H1 (cell line): Measurements from ENCODE around the gene WDR75. TPM values are rescaled to one million over a fixed set of nuclear protein-coding genes. Genes with fewer than 3 reads are reported as not detected.
"Not testable (repeated sequence)": the region's sequence is repeated elsewhere in the genome, so short reads cannot be mapped to it uniquely, and the experiment has no call there.

Source experiments
- CTCF ChIA-PET: fragments of 300-600 bp; sonication (Branson Sonifier 250); formaldehyde crosslinking; loops from one replicate; lab custom pipeline; 2021; ENCODE audit not compliant: partially characterized antibody; lab: Charles Lee
- POLR2A ChIA-PET: fragments of 300-600 bp; sonication (Branson Sonifier 250); formaldehyde crosslinking; loops from one replicate; lab custom pipeline; 2021; ENCODE audit warnings: inconsistent platforms; ENCODE audit not compliant: partially characterized antibody; lab: Charles Lee
- DNase-seq, 2 experiments: peaks; one replicate each; pipeline versions ENCODE4 v3.0.0 to v3.0.0-alpha.2; 2010 to 2022; ENCODE audit warnings: low spot score in 2 of 2, low read depth in 1 of 2, mixed read lengths in 1 of 2
- FAIRE-seq: peaks from 2 replicates; lab custom pipeline; 2011; peaks lifted over from hg19 to GRCh38; lab: Jason Lieb, UNC
- H2AFZ ChIP-seq: 2 replicates; pipeline ENCODE4 v1.8.1; 2012; ENCODE audit warnings: low read length, inconsistent platforms
- H2AK5ac ChIP-seq: 2 replicates; pipeline ENCODE4 v1.6.1; 2013; ENCODE audit warnings: low read depth, low read length
- H2BK120ac ChIP-seq: replicated peaks from 2 replicates; pipeline ENCODE3; 2013; ENCODE audit warnings: low read depth, low read length, inconsistent platforms
- H2BK12ac ChIP-seq: 2 replicates; pipeline ENCODE4 v1.6.1; 2013; ENCODE audit warnings: low read depth, low read length
- H2BK15ac ChIP-seq: 2 replicates; pipeline ENCODE4 v1.6.1; 2013; ENCODE audit warnings: low read length
- H2BK20ac ChIP-seq: 2 replicates; pipeline ENCODE4 v1.6.1; 2013; ENCODE audit warnings: low read length
- H2BK5ac ChIP-seq: 2 replicates; pipeline ENCODE4 v1.6.1; 2013; ENCODE audit warnings: low read depth, low read length
- H3K14ac ChIP-seq: 2 replicates; pipeline ENCODE4 v1.6.1; 2013; ENCODE audit warnings: inconsistent platforms; ENCODE audit not compliant: insufficient read length
- H3K18ac ChIP-seq: 2 replicates; pipeline ENCODE4 v1.6.1; 2013; ENCODE audit warnings: low read length; ENCODE audit errors: extremely low read depth
- H3K23ac ChIP-seq: 2 replicates; pipeline ENCODE4 v1.6.1; 2013; ENCODE audit warnings: inconsistent platforms; ENCODE audit not compliant: insufficient read length
- H3K23me2 ChIP-seq: 2 replicates; pipeline ENCODE4 v1.6.1; 2013; ENCODE audit warnings: low read depth, low read length
- H3K27ac ChIP-seq: 2 replicates; pipeline ENCODE4 v1.6.1; 2011; ENCODE audit warnings: low read depth, low read length, inconsistent platforms
- H3K27me3 ChIP-seq, 4 experiments: replicated peaks in 1 of 4; 1 replicate in 1 of 4; 2 replicates in 3 of 4; pipeline versions ENCODE4 v1.6.1 to v1.8.1; 2011 to 2013; ENCODE audit warnings: low read length in 3 of 4, mild to moderate bottlenecking in 3 of 4, inconsistent platforms in 2 of 4, mixed read lengths in 2 of 4, moderate library complexity in 1 of 4; ENCODE audit not compliant: control insufficient read depth in 3 of 4, insufficient read depth in 3 of 4; ENCODE audit errors: extremely low read depth in 1 of 4
- H3K36me3 ChIP-seq, 4 experiments: 2 replicates each; pipeline versions ENCODE4 v1.6.1 to v1.8.1; 2011 to 2013; ENCODE audit warnings: mild to moderate bottlenecking in 4 of 4, low read length in 3 of 4, moderate library complexity in 2 of 4, control low read depth in 1 of 4, inconsistent platforms in 1 of 4; ENCODE audit not compliant: insufficient read depth in 4 of 4, control insufficient read depth in 2 of 4
- H3K4ac ChIP-seq: replicated peaks from 2 replicates; pipeline ENCODE3; 2013; ENCODE audit warnings: low read length, low read depth, mixed read lengths, inconsistent platforms; ENCODE audit not compliant: insufficient read length
- H3K4me1 ChIP-seq, 4 experiments: replicated peaks in 1 of 4; 1 replicate in 1 of 4; 2 replicates in 3 of 4; pipeline versions ENCODE4 v1.6.1 to v1.8.1; 2011 to 2013; ENCODE audit warnings: low read length in 3 of 4, inconsistent platforms in 2 of 4, mixed read lengths in 1 of 4; ENCODE audit not compliant: insufficient read depth in 4 of 4, control insufficient read depth in 3 of 4
- H3K4me2 ChIP-seq, 2 experiments: 2 replicates each; pipeline versions ENCODE4 v1.6.1 to v1.8.1; 2011 to 2013; ENCODE audit warnings: low read depth in 2 of 2, low read length in 2 of 2, control low read depth in 1 of 2, inconsistent platforms in 1 of 2, mild to moderate bottlenecking in 1 of 2; ENCODE audit not compliant: insufficient read depth in 1 of 2
- H3K4me3 ChIP-seq, 4 experiments: fragments of 200-600, 300-600 bp in 1 of 4; sonication (generic), shearing (Covaris generic), sonication (Bioruptor Twin) in 1 of 4; 2 replicates each; pipeline versions ENCODE4 v1.5.1 to v1.8.1; 2011 to 2016; ENCODE audit warnings: low read length in 4 of 4, low read depth in 3 of 4, control low read depth in 2 of 4, inconsistent platforms in 2 of 4, mild to moderate bottlenecking in 2 of 4, mixed read lengths in 1 of 4, moderate library complexity in 1 of 4; ENCODE audit not compliant: insufficient read depth in 2 of 4; ENCODE audit errors: extremely low read depth in 1 of 4
- H3K56ac ChIP-seq: replicated peaks from 2 replicates; pipeline ENCODE3; 2013; ENCODE audit warnings: low read depth, mild to moderate bottlenecking, mixed read lengths, low read length, inconsistent platforms; ENCODE audit not compliant: insufficient read length
- H3K79me1 ChIP-seq: 2 replicates; pipeline ENCODE4 v1.6.1; 2013; ENCODE audit warnings: low read depth, low read length, control low read depth
- H3K79me2 ChIP-seq, 2 experiments: 2 replicates each; pipeline versions ENCODE4 v1.6.1 to v1.8.1; 2012 to 2013; ENCODE audit warnings: low read length in 2 of 2, mild to moderate bottlenecking in 2 of 2, inconsistent platforms in 1 of 2; ENCODE audit not compliant: insufficient read depth in 2 of 2, control insufficient read depth in 1 of 2
- H3K9ac ChIP-seq, 4 experiments: replicated peaks in 1 of 4; 1 replicate in 1 of 4; 2 replicates in 3 of 4; pipeline versions ENCODE4 v1.6.1 to v1.8.1; 2011 to 2013; ENCODE audit warnings: low read depth in 3 of 4, low read length in 3 of 4, control low read depth in 2 of 4, mild to moderate bottlenecking in 2 of 4, moderate library complexity in 2 of 4, inconsistent platforms in 1 of 4; ENCODE audit errors: extremely low read depth in 1 of 4
- H3K9me3 ChIP-seq, 2 experiments: 2 replicates each; pipeline versions ENCODE4 v1.6.1 to v1.8.1; 2012 to 2013; ENCODE audit warnings: mild to moderate bottlenecking in 2 of 2, moderate library complexity in 2 of 2, control low read depth in 1 of 2, inconsistent platforms in 1 of 2, low read depth in 1 of 2, low read length in 1 of 2, mixed read lengths in 1 of 2; ENCODE audit not compliant: insufficient read depth in 2 of 2
- H4K20me1 ChIP-seq, 2 experiments: replicated peaks in 1 of 2; 2 replicates each; pipeline versions ENCODE3 to v1.8.1; 2011 to 2013; ENCODE audit warnings: inconsistent platforms in 2 of 2, low read length in 2 of 2, mild to moderate bottlenecking in 1 of 2; ENCODE audit not compliant: insufficient read depth in 2 of 2, control insufficient read depth in 1 of 2
- H4K5ac ChIP-seq: 2 replicates; pipeline ENCODE4 v1.6.1; 2013; ENCODE audit warnings: low read length, low read depth, mixed read lengths, inconsistent platforms; ENCODE audit not compliant: insufficient read length
- H4K8ac ChIP-seq: 2 replicates; pipeline ENCODE4 v1.8.0; 2013; ENCODE audit warnings: mild to moderate bottlenecking, moderate library complexity, low read length, inconsistent platforms; ENCODE audit not compliant: insufficient read depth; ENCODE audit errors: extremely low read depth
- H4K91ac ChIP-seq: replicated peaks from 2 replicates; pipeline ENCODE3; 2013; ENCODE audit warnings: low read length, mixed read lengths, inconsistent platforms; ENCODE audit not compliant: insufficient read length
- WGBS, 2 experiments: shearing (Covaris generic) in 1 of 2; methylation state at CpG; one replicate each; pipeline versions ENCODE4 v1.1.6 to v1.1.7; 2013 to 2015; ENCODE audit warnings: low lambda C conversion rate in 2 of 2, mixed read lengths in 2 of 2, inconsistent platforms in 1 of 2, low coverage in 1 of 2, missing lambda C conversion rate in 1 of 2; ENCODE audit not compliant: insufficient replicate concordance in 2 of 2, insufficient coverage in 1 of 2, insufficient read length in 1 of 2; ENCODE audit errors: extremely low coverage in 1 of 2, missing lambda C conversion rate in 1 of 2; 5-methylcytosine and 5-hydroxymethylcytosine counted together
- polyA plus RNA-seq, 7 experiments: library from polyadenylated mRNA; depleted of rRNA in 3 of 7; stranded (reverse) in 5 of 7; unstranded in 2 of 7; fragments of >200 nt in 5 of 7; fragments of 200-250 nt in 2 of 7; gene quantifications; 1 replicate in 5 of 7; 2 replicates in 1 of 7; 4 replicates in 1 of 7; pipeline versions ENCODE4 v1.2.1 to v1.2.3, GENCODE V29; 2011 to 2013; ENCODE audit warnings: missing spikeins in 2 of 7, mixed read lengths in 2 of 7
- total RNA-seq: library from RNA; stranded (reverse); fragmentation: NEBNext Ultra II Directional; extraction: Animal tissue kit (Norgen Biotek cat#: 25700); gene quantifications from 2 replicates; pipeline ENCODE4 v1.2.1, GENCODE V29; 2021

The WDR75 gene
- total and polyA plus RNA-seq, 2 of the 8 experiments (the other 6 are each of a cell fraction or from before 2014, with no cell fraction given), result 26.9 to 77.1 TPM

DNA sequence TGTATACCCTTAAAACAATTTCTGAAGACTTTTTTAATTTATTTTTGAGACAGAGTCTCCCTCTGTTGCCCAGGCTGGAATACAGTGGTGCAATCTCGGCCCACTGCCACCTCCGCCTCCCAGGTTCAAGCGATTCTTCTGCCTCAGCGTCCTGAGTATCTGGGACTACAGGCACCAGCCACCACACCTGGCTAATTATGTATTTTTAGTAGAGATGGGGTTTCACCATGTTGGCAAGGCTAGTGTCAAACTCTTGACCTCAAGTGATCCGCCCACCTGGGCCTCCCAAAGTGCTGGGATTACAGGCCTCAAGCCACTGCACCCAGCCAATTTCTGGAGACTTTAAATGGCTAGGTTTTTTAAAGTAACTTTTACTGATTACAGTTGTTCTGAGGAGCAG, 37.0 kb downstream of the WDR75 start:
- H2AK5ac ChIP-seq, H3K56ac ChIP-seq, H2BK120ac ChIP-seq, H2BK12ac ChIP-seq, H4K8ac ChIP-seq, H3K18ac ChIP-seq, H2BK15ac ChIP-seq, H3K27me3 ChIP-seq, H3K23me2 ChIP-seq, H2AFZ ChIP-seq, H3K4me3 ChIP-seq, H3K79me1 ChIP-seq, H3K4ac ChIP-seq, H4K91ac ChIP-seq, H3K4me2 ChIP-seq, H3K14ac ChIP-seq, H3K9ac ChIP-seq, H3K9me3 ChIP-seq, FAIRE-seq, H3K23ac ChIP-seq, DNase-seq, H2BK5ac ChIP-seq, H4K5ac ChIP-seq, H3K27ac ChIP-seq, H3K79me2 ChIP-seq, H4K20me1 ChIP-seq, H3K4me1 ChIP-seq, H2BK20ac ChIP-seq: not testable (repeated sequence)
- H3K36me3 ChIP-seq, result peaks cover 6 to 35% (median 20%) of the 10 kb centered on the region in 4 experiments; a peak in 7 of 8 replicates
- WGBS, 2 experiments, result 95% methylated on average over 5 of the region's 5 CpGs; no CpG with 5 or more reads in 1 of the 2 experiments
- ChIA-PET POLR2A (interaction anchor here (1.2 kb wide), 1 partner anchor 28 kb away, joined by 3 read pairs; no protein-coding TSS in a partner anchor), CTCF (interaction anchor here (0.6 to 1.0 kb wide), 2 partner anchors 41 to 1370 kb away, joined by 3 read pairs; no protein-coding TSS in a partner anchor)
